ENCODE measurements around the gene ZNF548. TPM values are rescaled to one million over a fixed set of nuclear protein-coding genes. Genes with fewer than 3 reads are reported as not detected.
A peak's percentile ranks its signal among the peaks of the same experiment; 100 is the strongest.

ZNF548 gene
- total RNA-seq, 1 experiment from 2014 or later = 13.0 TPM

GRCh38 chr19:57406516-57407123, 17.0 kb downstream of the ZNF548 start:
- Histone ChIP-seq H2BK20ac (ENCODE audit: low read depth, low read length, poor library complexity, severe bottlenecking) (no peak overlapping the region), H2AK5ac (ENCODE audit: insufficient read length, low read length) (no peak overlapping the region), H3K4me1 (ENCODE audit: insufficient read depth, low read length) (peaks cover 2% of the 10 kb centered on the region; the same call in 1 of the 2 replicates), H3K9ac (ENCODE audit: extremely low read depth, insufficient read length, low read length) (no peak overlapping the region), H3K56ac (ENCODE audit: insufficient read length, low read depth, low read length) (no peak overlapping the region), H4K5ac (ENCODE audit: insufficient read length, low read depth, low read length) (no peak overlapping the region), H3K9me3 (ENCODE audit: control insufficient read depth, low read depth, low read length) (no peaks in the 10 kb centered on the region), H2BK15ac (ENCODE audit: low read depth, low read length) (no peak overlapping the region), H4K8ac (replicated peaks; ENCODE audit: insufficient read length, low read depth, low read length) (no peak overlapping the region), H2BK120ac (ENCODE audit: low read depth, low read length, poor library complexity, severe bottlenecking) (no peak overlapping the region), H4K91ac (ENCODE audit: insufficient read length, low read depth, low read length) (no peak overlapping the region), H3K23ac (ENCODE audit: insufficient read length, low read depth, low read length) (no peak overlapping the region), H2AFZ (ENCODE audit: low read length) (no peak overlapping the region), H2BK12ac (ENCODE audit: insufficient read length, low read depth, low read length) (no peak overlapping the region), H3K4ac (ENCODE audit: low read depth, low read length) (no peak overlapping the region), H3K18ac (ENCODE audit: insufficient read length, low read depth, low read length) (no peak overlapping the region), H3T11ph (ENCODE audit: low read length) (no peak overlapping the region), H3K23me2 (ENCODE audit: insufficient read length, low read depth, low read length, poor library complexity, severe bottlenecking) (peaks cover 8% of the 10 kb centered on the region), H3K27me3 (ENCODE audit: insufficient read depth, low read length) (no peaks in the 10 kb centered on the region), H4K20me1 (ENCODE audit: control insufficient read depth, insufficient read depth, insufficient read length) (no peaks in the 10 kb centered on the region), H3K4me2 (ENCODE audit: insufficient read depth, insufficient read length, low read length) (no peak overlapping the region), H2BK5ac (ENCODE audit: insufficient read length, low read length) (no peak overlapping the region), H3K79me2 (ENCODE audit: insufficient read depth, low read length) (no peaks in the 10 kb centered on the region; the same call in 1 of the 2 replicates), H3K14ac (ENCODE audit: insufficient read depth, low read length) (no peak overlapping the region), H3K27ac (ENCODE audit: insufficient read length, low read depth, low read length) (no peak overlapping the region), H3K79me1 (ENCODE audit: insufficient read depth, low read depth, low read length, poor library complexity, severe bottlenecking) (no peaks in the 10 kb centered on the region)
- Mint-ChIP-seq H3K27ac (no peak overlapping the region), H3K36me3 (ENCODE audit: insufficient read depth in 1 of 3, low read depth in 3 of 3) (peaks cover 0 to 4% (median 0%) of the 10 kb centered on the region in 3 experiments; a peak in 2 of 7 replicates), H3K4me3 (peak overlapping the region in 1 of 2 experiments; percentile 4; a peak in 2 of 5 replicates), H3K4me1 (peaks cover 7 to 8% of the 10 kb centered on the region in 2 experiments), H3K9me3 (peaks cover 3 to 10% of the 10 kb centered on the region in 2 experiments; a peak in 4 of 5 replicates), H3K27me3 (ENCODE audit: low read depth) (no peaks in the 10 kb centered on the region; the same call in none of the 2 replicates)
- peak; percentile 90 for TF ChIP-seq CTCF (conservative IDR thresholded peaks at IDR 0.05)
- no CpG with 5 or more reads among the region's 8 CpGs for WGBS (ENCODE audit: extremely low coverage, insufficient read length, low lambda C conversion rate)
- DNase-seq = peak; percentile 91
